Suprapubic skin (tissue), 3 donors: Measurements from ENCODE around the gene CDC42EP1.

Experiments
- CTCF ChIP-seq, 2 donors: fragments of 200-600 bp in 1 of 2; fragments of 450-650 bp in 1 of 2; sonication (generic) in 1 of 2; IDR thresholded peaks; one replicate each; pipeline ENCODE4 v1.5.1; 2016 to 2019; ENCODE audit warnings: antibody characterized with exemption in 2 of 2, mild to moderate bottlenecking in 1 of 2, moderate library complexity in 1 of 2
- POLR2A ChIP-seq, 2 donors: fragments of 450-650 bp; IDR thresholded peaks; one replicate each; pipeline ENCODE4 v1.6.1; 2017; ENCODE audit warnings: antibody characterized with exemption in 2 of 2, mild to moderate bottlenecking in 2 of 2, moderate library complexity in 2 of 2

- no peak for TF ChIP-seq POLR2A (IDR thresholded peaks at IDR 0.05)
- peak in 1 of 2 donors; percentile 7 for TF ChIP-seq CTCF (IDR thresholded peaks at IDR 0.05)
Measured at GRCh38 chr22:37549704-37550059, 10.6 kb upstream of the CDC42EP1 start.
